Measurements from ENCODE around the gene TMEM245. TPM values are rescaled to one million over a fixed set of nuclear protein-coding genes. Genes with fewer than 3 reads are reported as not detected.

The TMEM245 gene
- total RNA-seq, 1 donor from 2014 or later = 40.0 TPM

DNA sequence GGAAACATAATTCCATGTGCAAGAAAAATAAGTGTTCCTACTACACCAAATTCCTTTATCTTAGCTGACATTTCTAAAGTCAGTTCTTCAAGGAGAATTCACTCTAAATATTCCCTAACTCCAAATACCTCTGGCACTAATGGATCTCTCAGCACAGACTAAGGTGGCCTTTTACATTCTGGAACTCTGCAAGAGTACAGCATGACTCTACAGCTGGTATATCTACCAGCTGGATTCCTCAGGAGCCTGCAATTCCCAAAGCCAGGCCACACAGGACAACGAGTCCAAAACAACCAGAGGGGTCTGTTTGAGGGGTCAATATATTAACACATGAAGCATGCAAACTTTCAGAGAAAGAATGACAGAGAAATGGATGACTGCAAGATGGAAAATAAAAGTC is 27.2 kb downstream of the TMEM245 start:
- H3K27me3 Mint-ChIP-seq (ENCODE audit: unreplicated experiment) = no peaks in the 10 kb centered on the region
- no peak for DNase-seq (ENCODE audit: extremely low spot score, unreplicated experiment)
- H3K27ac Mint-ChIP-seq (ENCODE audit: unreplicated experiment) = peak overlapping the region; percentile 25
- no peak overlapping the region for H3K4me3 Mint-ChIP-seq (ENCODE audit: unreplicated experiment)
- peaks cover 38% of the 10 kb centered on the region for H3K36me3 Mint-ChIP-seq (ENCODE audit: unreplicated experiment)
- TF ChIP-seq, protein P1, sequence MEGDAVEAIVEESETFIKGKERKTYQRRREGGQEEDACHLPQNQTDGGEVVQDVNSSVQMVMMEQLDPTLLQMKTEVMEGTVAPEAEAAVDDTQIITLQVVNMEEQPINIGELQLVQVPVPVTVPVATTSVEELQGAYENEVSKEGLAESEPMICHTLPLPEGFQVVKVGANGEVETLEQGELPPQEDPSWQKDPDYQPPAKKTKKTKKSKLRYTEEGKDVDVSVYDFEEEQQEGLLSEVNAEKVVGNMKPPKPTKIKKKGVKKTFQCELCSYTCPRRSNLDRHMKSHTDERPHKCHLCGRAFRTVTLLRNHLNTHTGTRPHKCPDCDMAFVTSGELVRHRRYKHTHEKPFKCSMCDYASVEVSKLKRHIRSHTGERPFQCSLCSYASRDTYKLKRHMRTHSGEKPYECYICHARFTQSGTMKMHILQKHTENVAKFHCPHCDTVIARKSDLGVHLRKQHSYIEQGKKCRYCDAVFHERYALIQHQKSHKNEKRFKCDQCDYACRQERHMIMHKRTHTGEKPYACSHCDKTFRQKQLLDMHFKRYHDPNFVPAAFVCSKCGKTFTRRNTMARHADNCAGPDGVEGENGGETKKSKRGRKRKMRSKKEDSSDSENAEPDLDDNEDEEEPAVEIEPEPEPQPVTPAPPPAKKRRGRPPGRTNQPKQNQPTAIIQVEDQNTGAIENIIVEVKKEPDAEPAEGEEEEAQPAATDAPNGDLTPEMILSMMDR (IDR thresholded peaks at IDR 0.05) = no peak
- H3K9me3 Mint-ChIP-seq (ENCODE audit: unreplicated experiment) = no peaks in the 10 kb centered on the region
- peaks cover 45% of the 10 kb centered on the region for H3K4me1 Mint-ChIP-seq (ENCODE audit: unreplicated experiment)

DNA sequence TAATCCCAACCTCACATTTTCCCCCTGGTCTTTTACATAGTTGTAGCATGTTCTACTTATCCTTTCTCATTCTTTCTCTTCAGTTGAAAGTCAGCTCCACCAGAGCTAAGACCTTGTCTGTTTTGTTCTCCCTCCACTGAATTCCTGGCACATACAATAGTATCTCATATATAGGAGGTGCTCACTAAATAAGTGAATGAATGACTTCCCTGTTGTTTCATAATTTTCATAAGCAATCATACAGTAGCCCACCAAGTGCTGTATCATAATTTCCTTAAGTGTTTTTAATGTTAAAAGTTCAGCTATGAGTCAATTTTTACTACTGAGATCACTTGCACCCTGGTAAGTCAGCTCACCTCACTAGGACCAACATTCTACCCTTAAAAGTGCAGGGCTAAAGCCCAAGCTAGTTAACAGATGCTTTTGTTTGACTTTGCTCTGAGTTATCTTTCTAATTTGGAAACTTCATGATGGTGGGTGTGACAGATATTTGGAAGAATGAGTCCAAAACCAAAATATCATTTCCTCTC is 27.6 kb downstream of the TMEM245 start:
- Mint-ChIP-seq H3K36me3 (ENCODE audit: unreplicated experiment) (peaks cover 42% of the 10 kb centered on the region), H3K4me1 (ENCODE audit: unreplicated experiment) (peaks cover 40% of the 10 kb centered on the region), H3K27me3 (ENCODE audit: unreplicated experiment) (no peaks in the 10 kb centered on the region), H3K9me3 (ENCODE audit: unreplicated experiment) (no peaks in the 10 kb centered on the region), H3K4me3 (ENCODE audit: unreplicated experiment) (no peak overlapping the region), H3K27ac (ENCODE audit: unreplicated experiment) (peak overlapping the region; percentile 25)
- TF ChIP-seq, protein P1 (IDR thresholded peaks at IDR 0.05) = no peak
- DNase-seq (ENCODE audit: extremely low spot score, unreplicated experiment) = no peak

DNA sequence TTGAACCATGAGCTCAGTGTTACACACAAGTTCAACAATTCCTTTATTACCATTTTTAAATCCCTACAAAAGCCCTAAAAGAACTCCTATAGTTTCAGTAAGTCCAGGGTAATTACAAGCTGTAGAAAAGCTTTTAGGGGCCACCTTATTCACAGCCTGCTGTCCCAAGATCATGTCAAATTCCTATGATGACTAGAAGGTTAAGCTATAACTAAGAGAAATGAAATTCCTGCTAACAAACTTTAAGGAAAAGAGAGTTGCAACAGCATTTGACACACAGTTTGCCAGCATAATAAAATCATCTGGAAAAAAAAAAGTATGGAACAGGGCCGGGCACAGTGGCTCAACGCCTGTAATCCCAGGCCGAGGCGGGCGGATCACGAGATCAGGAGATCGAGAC is 31.5 kb downstream of the TMEM245 start:
- no peak for DNase-seq (ENCODE audit: extremely low spot score, unreplicated experiment)
- Mint-ChIP-seq H3K4me1 (ENCODE audit: unreplicated experiment) (peaks cover 20% of the 10 kb centered on the region), H3K36me3 (ENCODE audit: unreplicated experiment) (peaks cover 60% of the 10 kb centered on the region)

DNA sequence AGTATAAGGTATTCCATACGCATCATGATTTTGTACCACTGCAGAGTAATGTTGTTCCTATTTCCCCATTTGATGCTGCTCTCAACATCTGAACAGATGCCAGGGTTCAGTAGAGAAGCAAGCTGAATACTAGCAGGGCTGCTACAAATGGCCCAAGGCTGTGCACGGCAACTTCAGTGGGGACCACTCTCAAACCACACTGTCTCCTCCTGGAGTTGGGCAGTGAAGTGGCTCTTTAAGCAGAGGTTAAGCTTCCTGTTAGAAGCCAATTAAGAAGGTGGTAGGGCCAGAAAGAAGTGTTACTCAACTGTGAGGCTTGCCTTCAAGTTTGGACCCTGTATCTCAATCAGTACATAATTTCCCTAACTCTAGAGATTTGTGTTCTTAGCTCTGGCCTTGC is 32.0 kb downstream of the TMEM245 start:
- Mint-ChIP-seq H3K9me3 (ENCODE audit: unreplicated experiment) (no peaks in the 10 kb centered on the region), H3K36me3 (ENCODE audit: unreplicated experiment) (peaks cover 59% of the 10 kb centered on the region), H3K4me1 (ENCODE audit: unreplicated experiment) (peaks cover 16% of the 10 kb centered on the region), H3K27me3 (ENCODE audit: unreplicated experiment) (no peaks in the 10 kb centered on the region), H3K4me3 (ENCODE audit: unreplicated experiment) (no peak overlapping the region), H3K27ac (ENCODE audit: unreplicated experiment) (peak overlapping the region; percentile 14)
- no peak for DNase-seq (ENCODE audit: extremely low spot score, unreplicated experiment)
- TF ChIP-seq, protein P1 (IDR thresholded peaks at IDR 0.05) = no peak

More for the DNA sequence above, 31.5 kb downstream of the TMEM245 start:
- Mint-ChIP-seq H3K27ac (ENCODE audit: unreplicated experiment) (peak overlapping the region; percentile 14), H3K9me3 (ENCODE audit: unreplicated experiment) (no peaks in the 10 kb centered on the region), H3K4me3 (ENCODE audit: unreplicated experiment) (no peak overlapping the region), H3K27me3 (ENCODE audit: unreplicated experiment) (no peaks in the 10 kb centered on the region)
- TF ChIP-seq, protein P1 (IDR thresholded peaks at IDR 0.05) = no peak

DNA sequence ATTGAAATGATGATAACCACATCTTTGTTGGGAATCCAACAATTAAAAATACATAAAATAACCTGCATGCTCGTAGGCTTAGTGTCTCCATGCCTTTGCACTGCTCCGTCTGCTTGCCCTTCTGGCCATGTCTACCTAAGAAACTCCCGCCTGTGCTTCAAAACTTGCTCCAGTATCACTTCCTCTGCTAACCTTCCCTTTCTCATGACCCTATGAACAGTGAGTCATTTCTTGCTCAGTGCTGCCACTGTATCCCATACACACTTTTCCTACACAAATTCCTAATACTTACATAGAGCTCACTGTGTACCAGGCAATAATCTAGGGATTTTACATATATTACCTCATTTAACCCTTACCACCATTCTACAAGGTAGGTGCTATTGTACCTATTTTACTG is 33.5 kb downstream of the TMEM245 start:
- no peak for DNase-seq (ENCODE audit: extremely low spot score, unreplicated experiment)

More for the DNA sequence above, 33.5 kb downstream of the TMEM245 start:
- no peaks in the 10 kb centered on the region for H3K27me3 Mint-ChIP-seq (ENCODE audit: unreplicated experiment)
- no peaks in the 10 kb centered on the region for H3K9me3 Mint-ChIP-seq (ENCODE audit: unreplicated experiment)
- H3K27ac Mint-ChIP-seq (ENCODE audit: unreplicated experiment) = no peak overlapping the region
- peaks cover 7% of the 10 kb centered on the region for H3K4me1 Mint-ChIP-seq (ENCODE audit: unreplicated experiment)
- peaks cover 60% of the 10 kb centered on the region for H3K36me3 Mint-ChIP-seq (ENCODE audit: unreplicated experiment)
- no peak overlapping the region for H3K4me3 Mint-ChIP-seq (ENCODE audit: unreplicated experiment)
- TF ChIP-seq, protein P1 (IDR thresholded peaks at IDR 0.05) = no peak

Measured in osteocyte (in vitro differentiated cells).